HG02870 (cell line): ENCODE measurements around the gene SNRPD2.

Experiments used
- ATAC-seq: cut with Tn5 transposase; IDR thresholded peaks from one replicate; pipeline ENCODE4 v1.9.1; 2021; ENCODE audit warnings: mild to moderate bottlenecking, moderate library complexity; ENCODE audit not compliant: unreplicated experiment

Gene SNRPD2

DNA sequence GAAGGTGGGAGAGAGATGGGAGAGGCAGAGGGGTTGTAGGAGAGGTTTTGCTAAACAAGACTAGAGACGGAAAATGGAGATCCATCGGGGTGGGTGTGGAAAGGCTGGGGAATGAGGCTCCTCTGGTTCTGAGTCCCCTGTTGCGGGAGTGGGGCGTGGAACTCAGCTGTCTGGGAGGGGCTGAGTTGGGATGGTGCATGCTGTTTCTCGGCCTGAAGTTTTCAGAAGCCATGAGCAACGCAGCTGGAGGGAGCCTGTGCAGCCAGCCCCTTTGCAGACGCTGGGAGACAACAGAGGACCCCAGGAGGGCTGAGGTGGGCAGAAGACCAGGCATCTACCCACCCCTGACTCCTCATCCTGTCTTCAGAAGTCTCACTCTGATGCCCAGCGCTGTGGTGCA lies 31.1 kb downstream of the SNRPD2 start:
- ATAC-seq, result no peak

DNA sequence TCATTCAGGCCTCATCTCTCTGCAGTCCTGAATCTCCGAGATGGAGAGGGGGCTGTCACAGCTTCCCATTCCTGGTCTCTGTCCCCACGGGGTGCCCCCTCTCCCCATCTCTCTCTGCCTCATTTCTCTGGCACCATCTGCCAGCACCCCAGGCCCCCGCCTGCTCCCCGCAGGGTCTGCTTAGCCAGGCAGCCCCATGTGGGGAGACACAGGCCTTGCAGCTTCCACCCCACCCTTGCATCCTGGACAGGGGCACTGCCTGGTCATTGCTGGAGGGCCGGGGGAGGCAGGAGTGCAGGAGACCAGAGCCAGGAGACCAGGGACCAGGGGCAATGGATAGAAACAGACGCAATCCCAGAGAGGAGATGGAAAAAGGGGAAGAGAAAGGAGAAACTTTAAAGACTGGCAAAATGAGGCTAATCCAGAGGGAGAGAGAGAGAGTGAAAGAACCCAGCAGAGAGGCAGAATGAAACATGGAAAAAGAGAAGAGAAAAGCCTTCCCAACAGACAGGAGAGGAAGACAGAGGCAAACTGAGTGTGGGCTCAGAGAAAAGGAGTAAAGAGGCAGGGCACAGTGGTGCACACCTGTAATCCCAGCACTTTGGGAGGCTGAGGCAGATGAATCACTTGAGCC lies 32.5 kb downstream of the SNRPD2 start:
- ATAC-seq, result no peak

DNA sequence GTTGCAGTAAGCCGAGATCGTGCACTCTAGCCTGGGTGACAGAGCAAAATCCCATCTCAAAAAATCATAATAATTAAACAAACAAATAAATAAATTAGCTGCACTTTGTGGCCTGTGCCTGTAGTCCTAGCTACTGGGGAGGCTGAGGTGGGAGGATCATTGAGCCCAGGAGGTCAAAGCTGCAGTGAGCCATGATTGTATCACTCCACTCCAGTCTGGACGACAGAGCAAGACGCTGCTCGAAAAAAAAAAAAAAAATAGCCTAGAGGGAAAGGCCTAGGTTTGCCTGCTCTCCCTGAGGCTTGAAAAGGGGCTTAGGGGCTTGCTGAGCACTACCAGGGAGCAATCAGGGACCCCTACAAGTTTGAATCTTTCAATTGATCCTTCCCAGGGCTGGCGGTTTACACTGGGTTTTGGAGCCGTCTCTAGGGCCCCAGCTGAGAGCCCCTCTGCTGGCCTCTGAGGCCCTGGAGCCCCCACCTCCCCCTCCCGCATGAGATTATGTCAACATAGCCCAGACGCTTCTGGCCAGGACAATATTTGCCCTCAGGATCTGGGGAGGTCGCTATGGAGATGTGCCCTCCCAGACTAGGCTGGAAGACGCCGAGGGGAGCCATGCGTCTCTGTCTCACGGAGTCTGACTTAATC lies 34.1 kb downstream of the SNRPD2 start:
- no peak for ATAC-seq

DNA sequence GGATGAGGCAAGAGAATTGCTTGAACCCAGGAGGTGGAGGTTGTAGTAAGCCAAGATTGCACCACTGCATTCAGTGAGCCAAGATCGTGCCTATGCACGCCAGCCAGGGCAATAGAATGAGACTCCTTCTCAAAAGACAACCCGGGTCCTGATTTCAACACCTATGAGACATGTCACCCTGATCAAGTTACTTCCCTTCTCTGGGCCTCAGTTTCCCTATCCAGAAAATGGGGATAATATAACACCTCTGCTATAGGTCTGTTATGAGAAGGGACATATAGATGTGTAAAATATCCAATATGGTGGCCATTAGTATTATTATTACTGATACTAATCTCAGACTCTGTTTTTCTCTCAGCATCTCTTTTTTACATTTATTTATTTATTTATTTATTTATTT lies 36.7 kb downstream of the SNRPD2 start:
- no peak for ATAC-seq

DNA sequence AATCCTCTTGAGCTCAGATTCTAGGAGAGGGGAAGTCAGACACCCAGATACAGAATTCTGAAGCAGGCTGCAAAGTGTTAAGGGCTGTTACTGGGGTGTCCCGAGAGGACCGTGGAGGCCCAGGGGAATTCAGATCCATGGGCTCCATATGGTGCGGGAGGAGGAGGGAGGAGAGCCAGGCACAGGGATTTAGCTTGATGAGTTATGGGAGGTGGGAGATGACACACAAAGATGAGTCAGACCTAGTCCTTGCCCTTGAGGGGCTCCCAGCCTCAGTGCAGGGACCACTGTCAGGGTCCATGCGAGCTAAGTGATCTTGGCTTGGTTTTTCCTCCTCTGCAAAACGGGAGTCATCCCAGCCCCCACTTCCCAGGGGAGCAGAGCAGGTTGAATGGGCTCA lies 38.1 kb downstream of the SNRPD2 start:
- no peak for ATAC-seq

DNA sequence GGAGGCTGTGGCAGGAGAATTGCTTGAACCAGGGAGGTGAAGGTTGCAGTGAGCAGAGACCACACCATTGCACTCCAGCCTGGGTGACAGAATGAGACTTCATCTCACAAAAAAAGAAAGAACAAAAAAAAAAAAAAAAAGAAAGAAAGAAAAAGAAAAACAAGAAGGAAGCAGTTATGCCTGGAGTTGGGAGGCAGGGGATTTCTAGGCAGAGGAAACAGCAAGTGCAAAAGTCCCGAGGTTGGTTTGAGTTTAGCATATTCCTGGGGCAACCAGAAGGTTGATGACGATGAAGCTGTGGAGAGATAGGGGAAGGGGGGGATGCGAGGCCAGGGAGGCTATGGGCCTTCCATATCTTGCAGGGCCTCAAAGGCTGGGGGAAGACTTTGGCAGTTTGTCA lies 41.0 kb downstream of the SNRPD2 start:
- no peak for ATAC-seq

DNA sequence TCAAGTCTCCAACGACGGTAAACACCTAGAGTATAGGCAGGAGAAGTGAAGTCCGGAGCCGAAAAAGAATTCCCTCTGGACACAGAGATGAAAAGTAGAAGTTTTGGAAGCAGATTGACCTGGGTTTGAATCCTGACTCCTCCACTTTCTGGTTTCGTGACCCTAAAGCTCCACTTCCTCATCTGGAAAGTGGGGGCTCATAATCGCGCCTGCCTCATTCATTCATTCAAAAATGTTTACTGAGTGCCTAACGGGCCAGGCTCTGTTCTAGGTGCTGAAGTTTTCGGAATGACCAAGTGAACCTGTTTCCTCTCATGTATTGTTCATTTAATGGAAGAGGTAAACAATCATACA lies 45.4 kb downstream of the SNRPD2 start:
- no peak for ATAC-seq

DNA sequence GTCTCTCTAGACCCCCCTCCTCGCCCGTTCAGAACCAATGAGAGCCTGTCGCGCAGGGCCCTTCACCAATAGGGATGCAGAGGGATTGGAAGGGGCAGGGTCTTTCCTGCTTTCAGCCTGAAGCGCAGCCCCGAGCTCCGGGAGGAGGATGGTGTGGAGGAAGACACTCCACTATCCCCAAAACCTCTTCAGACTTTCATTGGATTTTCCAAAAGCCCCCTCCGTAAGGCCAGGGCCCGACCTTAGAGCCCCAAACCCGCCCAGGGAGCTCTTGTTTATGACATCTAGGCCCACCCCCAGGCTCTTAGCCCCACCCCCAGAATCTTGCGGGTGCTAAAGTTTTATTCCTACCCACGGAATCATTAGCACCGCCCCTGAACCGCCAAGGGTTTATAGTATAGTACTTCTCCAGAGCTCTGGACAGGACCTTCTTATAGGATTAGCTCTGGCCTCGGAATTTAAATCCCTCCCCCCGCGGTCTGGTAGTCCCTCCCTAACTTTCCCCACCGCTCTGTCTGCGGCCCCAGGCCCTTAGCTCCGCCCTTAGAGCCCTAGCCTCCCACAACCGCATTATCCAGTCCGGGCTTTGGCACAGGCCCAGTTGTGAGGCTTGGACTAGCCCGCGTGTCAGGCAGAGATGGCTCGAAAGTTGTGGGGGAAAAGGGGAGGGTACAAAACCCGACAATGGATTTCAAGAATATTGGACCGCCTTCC lies 46.0 kb downstream of the SNRPD2 start:
- peak; percentile 29 for ATAC-seq

DNA sequence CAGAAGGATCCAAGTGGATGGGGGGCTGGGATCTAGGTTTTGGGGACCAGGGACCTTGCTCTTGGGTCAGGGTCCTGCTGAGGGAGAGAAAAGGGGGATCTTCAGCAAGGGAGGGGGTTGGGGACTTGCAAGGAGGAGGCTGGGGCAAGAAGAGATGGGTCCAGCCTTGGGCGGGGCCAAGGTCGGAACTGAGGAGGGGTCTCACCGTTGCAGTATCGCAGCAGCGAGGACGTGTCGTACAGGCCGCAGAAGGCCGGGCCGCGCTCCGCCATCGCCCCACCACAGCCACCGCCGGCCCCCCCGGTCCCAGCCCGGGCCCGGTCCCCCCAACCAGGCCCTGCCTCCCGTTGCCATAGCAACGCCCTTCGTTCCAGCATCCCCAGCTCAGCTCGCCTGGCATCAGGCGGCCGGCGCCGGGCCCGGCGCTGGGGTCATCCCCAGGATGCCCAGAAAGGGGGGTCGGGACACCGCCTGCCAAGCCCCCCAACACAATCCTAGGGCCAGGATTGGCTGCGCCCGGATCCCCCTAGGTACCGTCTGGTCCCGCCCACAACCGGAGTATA lies 46.6 kb downstream of the SNRPD2 start:
- no peak for ATAC-seq

DNA sequence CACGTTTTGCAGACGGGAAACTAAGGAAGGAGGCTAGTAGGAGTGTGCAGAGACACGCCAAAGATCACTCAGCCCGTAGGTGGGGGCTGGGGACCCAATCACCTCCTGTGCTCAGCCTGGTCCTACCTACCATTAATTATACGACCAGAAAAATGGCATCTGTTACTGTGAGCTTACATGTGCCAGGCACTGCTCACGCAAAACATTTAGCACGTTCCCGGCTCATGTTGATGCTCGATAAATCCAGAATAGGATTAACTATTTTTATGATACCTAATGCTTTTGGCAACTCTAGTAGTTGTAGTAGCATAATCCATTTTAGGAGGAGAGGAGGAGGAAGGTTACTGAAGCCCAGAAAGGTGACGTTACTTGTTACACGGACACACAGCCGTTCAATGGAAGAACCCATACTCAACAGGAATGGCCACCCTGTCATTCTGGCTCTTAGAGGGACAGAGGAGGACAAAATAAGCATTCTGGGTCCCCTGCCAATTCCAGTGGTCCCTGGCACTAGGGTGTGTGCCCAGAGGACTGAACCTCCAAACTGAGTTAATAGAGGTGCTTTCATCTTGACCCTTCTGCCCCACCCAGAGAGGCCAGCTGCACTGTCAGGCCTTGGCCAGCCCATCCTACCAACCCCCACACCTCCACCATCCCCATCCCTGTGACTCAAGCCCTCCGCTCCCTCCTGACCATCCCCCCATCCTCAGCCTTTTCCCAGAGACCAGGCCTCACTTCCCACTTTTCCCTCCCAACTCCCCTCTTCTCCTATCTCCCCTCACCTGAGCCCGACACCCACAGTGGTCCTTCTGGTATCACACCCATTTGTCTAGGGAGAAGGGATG lies 47.6 kb downstream of the SNRPD2 start:
- no peak for ATAC-seq

DNA sequence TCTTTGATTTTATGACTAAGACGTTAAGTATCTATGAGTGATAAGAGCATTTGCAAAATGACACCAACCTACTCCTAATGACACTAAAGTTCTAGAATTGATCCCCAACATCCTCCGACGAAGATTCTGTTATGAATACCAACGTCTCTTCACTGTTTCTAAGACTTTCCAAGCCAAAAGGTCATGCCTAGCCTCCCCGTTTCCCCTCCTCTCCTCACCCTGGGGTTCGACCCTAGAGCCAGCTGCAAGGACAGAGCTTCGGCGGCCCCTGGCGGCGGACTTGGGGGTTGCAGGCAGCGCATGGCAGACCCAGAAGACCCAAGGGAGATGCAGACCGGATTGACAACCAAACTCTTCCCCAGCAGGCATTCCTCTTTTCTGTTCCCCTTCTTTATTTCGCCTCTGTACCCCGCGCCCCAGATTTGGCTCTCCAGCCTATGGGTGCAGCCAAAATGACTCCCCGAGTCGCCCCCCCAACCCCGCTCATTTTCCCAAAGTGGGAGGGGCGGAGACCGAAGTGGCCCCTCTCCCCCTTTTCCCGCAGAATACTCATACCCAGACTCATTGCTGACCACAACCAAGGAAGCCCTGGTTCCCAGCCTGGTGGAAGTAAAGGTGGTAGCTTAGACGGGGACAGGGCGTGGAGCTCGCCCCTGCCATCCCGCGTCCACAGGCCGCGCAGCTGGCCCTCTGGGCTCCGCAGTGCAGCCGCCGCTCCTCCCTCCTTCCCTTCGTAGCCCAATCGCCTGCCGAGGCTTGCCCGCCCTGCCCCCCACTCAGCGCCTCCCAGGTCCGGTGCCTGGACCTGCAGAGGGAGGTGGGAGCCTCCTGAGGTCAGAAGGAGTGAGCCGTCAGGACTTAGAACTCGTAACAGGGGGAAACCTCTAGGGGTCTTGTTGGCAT lies 48.5 kb downstream of the SNRPD2 start:
- no peak for ATAC-seq

DNA sequence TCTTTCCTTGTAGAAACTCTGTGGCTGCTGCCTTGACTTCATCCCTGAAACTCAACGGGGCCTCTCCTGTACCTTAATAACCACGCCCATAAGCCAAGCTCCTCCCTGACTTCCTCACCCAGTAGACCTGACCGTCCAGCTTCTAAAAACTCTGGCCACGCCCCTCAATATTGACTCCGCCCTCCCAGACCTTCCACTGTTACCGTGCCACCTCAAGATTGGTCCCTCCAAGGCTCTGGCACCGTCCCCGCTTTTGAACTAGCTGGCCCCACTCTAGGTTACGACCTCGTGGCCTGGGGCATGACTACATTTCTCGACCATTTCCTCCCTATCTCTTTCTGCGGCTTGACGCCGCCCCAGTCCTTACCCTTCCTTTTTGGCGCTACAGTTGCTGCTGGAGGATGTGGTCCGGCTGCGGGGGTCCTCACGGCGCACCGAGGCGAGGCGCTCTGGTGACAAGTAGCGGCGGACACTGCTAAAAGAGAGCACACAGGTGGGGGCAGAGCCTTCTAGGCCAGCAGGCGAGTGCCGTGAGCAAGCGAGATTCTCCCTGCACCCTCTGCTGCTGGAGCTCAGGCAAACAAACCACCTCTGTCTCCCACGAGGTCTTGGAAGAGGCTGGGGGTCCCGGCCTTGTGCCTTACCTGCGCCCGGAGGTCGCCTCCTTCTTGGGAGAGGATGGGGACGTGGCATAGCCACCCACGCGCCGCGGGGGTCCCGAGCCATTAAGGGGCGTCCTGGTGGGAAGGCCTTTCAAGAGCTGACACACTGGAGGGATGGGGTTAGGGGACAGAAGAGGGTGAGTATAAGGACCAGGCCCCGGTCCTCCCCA lies 50.3 kb downstream of the SNRPD2 start:
- ATAC-seq, result peak; percentile 34

DNA sequence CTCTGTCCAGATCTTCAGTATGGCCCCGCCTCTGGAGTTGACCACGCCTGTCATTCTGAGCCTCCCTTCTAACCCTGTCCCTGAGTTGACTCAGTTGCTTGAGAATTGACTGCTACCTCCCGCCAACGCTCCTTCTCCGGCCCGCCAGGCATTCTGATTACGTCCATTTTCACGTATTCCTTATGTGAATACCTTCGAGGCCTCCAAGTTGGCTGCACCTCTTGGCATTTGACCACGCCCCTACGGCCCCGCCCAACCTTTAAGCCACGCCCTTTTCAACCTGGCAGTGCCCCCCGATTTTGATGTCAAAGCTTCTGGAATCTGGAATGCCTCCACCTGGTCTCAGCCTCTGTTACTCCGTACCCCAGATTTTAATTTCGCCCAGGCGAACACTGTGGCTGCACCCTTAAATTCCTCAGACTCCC lies 50.9 kb downstream of the SNRPD2 start:
- ATAC-seq, result no peak

DNA sequence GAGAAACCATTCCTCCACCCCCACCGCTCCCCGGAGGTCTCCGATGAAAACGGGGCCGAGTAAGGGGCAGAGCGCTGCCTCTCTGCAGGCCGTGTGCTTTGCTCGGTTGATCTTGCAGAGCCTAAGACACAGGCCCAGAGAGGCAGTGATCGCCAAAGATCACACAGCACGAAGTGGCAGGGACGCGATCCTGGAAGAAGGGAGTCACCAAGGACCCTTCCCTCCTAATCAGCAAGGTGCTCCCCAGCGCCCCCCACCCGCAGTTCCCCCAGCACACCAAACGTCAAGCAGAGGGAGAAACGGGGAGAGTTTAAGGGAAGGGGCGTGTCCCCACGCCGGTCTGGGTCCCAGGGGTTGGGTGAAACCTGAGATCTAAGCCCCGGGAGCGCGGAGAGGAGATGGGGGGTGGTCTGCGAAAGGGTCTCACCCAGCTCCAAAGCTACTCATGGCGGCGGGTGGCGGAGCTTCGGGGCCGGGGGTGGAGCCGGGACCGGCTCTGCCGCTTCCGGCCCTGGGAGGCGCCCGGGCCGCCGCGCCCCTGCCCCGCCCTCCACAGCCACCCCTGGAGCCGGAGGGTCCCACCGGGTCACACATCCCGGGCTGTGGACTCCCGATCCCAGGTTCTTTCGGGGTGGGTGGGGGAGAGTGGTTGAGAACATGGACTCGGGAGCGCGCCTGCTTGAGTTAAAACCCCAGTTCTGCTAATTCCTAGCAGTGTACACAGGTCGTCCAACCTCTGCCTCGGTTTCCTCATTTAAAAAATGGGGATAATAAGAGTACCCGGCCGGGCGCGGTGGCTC lies 52.6 kb downstream of the SNRPD2 start, which contains the start of gene EML2:
EML2 (minus strand) TSS at position 468 of the 800 bp plus-strand sequence; CDS start at position 447, 21 bp downstream.
- no peak for ATAC-seq

DNA sequence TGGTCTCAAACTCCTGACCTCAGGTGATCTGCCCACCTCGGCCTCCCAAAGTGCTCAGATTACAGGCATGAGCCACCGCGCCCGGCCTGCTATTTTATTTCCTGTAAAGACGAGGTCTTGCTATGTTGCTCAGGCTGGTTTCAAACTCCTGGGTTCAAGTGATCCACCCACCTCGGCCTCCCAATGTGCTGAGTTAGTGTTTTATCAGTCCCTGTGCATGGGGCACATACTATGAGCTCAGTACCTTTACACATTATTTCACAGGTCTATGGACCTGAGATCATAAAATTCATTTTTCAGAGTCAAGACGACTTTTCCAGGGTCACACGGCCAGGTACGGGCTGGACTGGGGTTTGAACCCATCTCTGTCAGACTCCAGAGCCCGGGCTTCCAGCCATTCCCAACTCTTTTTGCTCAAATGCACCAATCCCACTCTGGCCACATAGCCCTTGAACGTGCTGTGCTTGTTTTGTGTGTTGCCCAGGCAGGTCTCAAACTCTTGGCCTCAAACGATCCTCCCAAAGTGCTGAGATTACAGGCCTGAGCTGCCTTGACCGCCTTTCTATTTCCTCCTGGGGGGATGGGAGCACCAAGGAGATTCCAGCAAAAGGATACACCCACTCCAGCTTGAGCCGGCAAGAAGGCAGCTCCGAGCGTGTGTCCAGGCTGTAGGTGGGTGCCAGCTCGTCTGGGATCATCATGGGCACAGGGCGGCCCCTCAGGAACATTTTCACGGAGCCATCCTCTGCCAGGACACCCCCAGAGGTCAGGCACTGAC lies 53.7 kb downstream of the SNRPD2 start:
- no peak for ATAC-seq
